Measurements from ENCODE around the gene FSTL5. TPM values are rescaled to one million over a fixed set of nuclear protein-coding genes. Genes with fewer than 3 reads are reported as not detected.

FSTL5 gene
- total and polyA plus RNA-seq, 10 of the 15 experiments (the other 5 are each of a cell fraction or from before 2014, with no cell fraction given) = 0.04 to 2.4 (median 0.08) TPM; not detected in 4

DNA sequence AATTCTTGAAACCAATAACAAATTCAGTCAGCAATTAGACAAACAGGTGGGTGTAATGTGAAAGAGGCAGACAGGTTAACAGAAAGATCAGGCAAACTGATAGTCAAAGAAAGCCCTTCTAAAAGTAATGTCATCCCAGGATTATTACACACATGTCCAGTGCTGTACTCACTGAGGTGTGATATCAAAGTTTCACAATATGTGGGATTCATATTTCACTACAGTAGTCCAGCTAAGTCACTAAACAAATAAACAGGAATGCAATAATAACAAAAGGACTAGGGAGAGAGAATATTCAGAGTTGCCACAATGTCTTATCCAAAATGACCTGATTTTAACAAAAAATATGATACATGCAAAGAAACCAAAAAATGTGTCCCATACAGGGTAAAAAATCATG lies 787.5 kb downstream of the FSTL5 start:
- no peaks in the 10 kb centered on the region for H4K20me1 ChIP-seq (ENCODE audit: control insufficient read depth, insufficient read depth)
- H3K9ac ChIP-seq (ENCODE audit: control insufficient read depth, insufficient read depth, low read length) = no peak overlapping the region
- POLR2A ChIA-PET = no interaction called here
- SMC1A ChIA-PET (ENCODE audit: uncharacterized antibody, unreplicated experiment) = interaction anchor here (0.8 to 0.9 kb wide), 2 partner anchors 17 to 30 kb away, joined by 3 read pairs; no protein-coding TSS in a partner anchor
- FAIRE-seq (no peak), ATAC-seq (no peak), DNase-seq (ENCODE audit: low read depth, low spot score) (no peak)
- H3K9me3 ChIP-seq (replicated peaks; ENCODE audit: control insufficient read depth, insufficient read depth, low read length) = no peaks in the 10 kb centered on the region
- intact Hi-C loops (cut with micrococcal nuclease; ENCODE audit: unreplicated experiment) (no loop called here), in situ Hi-C loops (cut with MboI) (no loop called here)
- H3K36me3 ChIP-seq (ENCODE audit: control insufficient read depth in 2 of 2, insufficient read depth in 2 of 2, low read length in 1 of 2) = no peaks in the 10 kb centered on the region
- TF ChIP-seq FOXM1 (IDR thresholded peaks at IDR 0.05; ENCODE audit: low read depth, low read length) = no peak
- no peaks in the 10 kb centered on the region for H3K27me3 ChIP-seq (replicated peaks in 1 of 2; ENCODE audit: control insufficient read depth in 2 of 2, insufficient read depth in 2 of 2, low read length in 1 of 2)
- RAD21 ChIA-PET (ENCODE audit: unreplicated experiment) = no interaction called here
- no peak overlapping the region for H3K4me3 ChIP-seq
- no peaks in the 10 kb centered on the region for H3K4me1 ChIP-seq (ENCODE audit: control insufficient read depth, insufficient read depth, low read length)
- no peaks in the 10 kb centered on the region for H3K79me2 ChIP-seq (ENCODE audit: control insufficient read depth, insufficient read depth, low read length)
- BruUV-seq (replicated peaks) = no TSS peak
- no peak overlapping the region for H2AFZ ChIP-seq (ENCODE audit: control insufficient read depth, low read depth, low read length)
- H3K27ac ChIP-seq (ENCODE audit: control insufficient read depth, insufficient read depth) = no peak overlapping the region
- CTCF ChIA-PET = no interaction called here
- no peak overlapping the region for H3K4me2 ChIP-seq (ENCODE audit: control insufficient read depth, insufficient read depth)

DNA sequence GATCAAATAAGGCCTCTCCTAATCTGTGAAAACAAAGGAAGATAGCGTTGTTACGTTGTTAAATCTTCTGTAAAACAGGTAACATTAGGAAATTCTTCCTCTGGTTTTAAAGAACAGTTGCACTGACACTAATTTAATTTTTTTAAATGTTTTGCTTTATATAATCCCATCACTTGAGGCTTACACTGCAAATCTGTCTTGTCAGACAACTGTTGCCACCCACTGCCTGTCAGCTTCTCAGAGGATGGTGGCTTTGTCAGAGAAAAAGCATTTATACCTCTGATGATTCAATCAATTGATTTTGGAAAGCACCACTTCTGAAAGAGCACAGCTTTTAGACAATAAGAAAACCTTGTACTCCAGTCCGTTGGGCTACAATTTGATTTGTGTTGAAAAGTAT lies 799.1 kb downstream of the FSTL5 start:
- no TSS peak for BruUV-seq (replicated peaks)
- Histone ChIP-seq H3K9me3 (replicated peaks; ENCODE audit: control insufficient read depth, insufficient read depth, low read length) (no peaks in the 10 kb centered on the region), H3K4me3 (no peak overlapping the region), H3K4me2 (ENCODE audit: control insufficient read depth, insufficient read depth) (no peak overlapping the region), H3K27ac (ENCODE audit: control insufficient read depth, insufficient read depth) (no peak overlapping the region), H3K36me3 (ENCODE audit: control insufficient read depth in 2 of 2, insufficient read depth in 2 of 2, low read length in 1 of 2) (no peaks in the 10 kb centered on the region), H3K9ac (ENCODE audit: control insufficient read depth, insufficient read depth, low read length) (no peak overlapping the region), H3K27me3 (replicated peaks in 1 of 2; ENCODE audit: control insufficient read depth in 2 of 2, insufficient read depth in 2 of 2, low read length in 1 of 2) (no peaks in the 10 kb centered on the region), H2AFZ (ENCODE audit: control insufficient read depth, low read depth, low read length) (no peak overlapping the region), H3K79me2 (ENCODE audit: control insufficient read depth, insufficient read depth, low read length) (no peaks in the 10 kb centered on the region), H3K4me1 (ENCODE audit: control insufficient read depth, insufficient read depth, low read length) (no peaks in the 10 kb centered on the region), H4K20me1 (ENCODE audit: control insufficient read depth, insufficient read depth) (no peaks in the 10 kb centered on the region)
- ChIA-PET SMC1A (ENCODE audit: uncharacterized antibody, unreplicated experiment) (interaction anchor here (0.9 to 2.1 kb wide), 3 partner anchors 14 to 24 kb away, joined by 3 to 10 read pairs (median 4); no protein-coding TSS in a partner anchor), CTCF (interaction anchor here (1.2 kb wide), 1 partner anchor 108 kb away, joined by 3 read pairs; no protein-coding TSS in a partner anchor), RAD21 (ENCODE audit: unreplicated experiment) (interaction anchor here (1.1 kb wide), 1 partner anchor 8 kb away, joined by 5 read pairs; no protein-coding TSS in a partner anchor), POLR2A (no interaction called here)
- 36% methylated on average over 3 of the region's 3 CpGs for WGBS (ENCODE audit: insufficient coverage, insufficient replicate concordance, low lambda C conversion rate, missing lambda C conversion rate)
- no peak for DNase-seq (ENCODE audit: low read depth, low spot score)
- ATAC-seq = peak; percentile 29; the same call in 2 of the 3 replicates
- no peak for FAIRE-seq
- intact Hi-C loops (cut with micrococcal nuclease; ENCODE audit: unreplicated experiment) (no loop called here), in situ Hi-C loops (cut with MboI) (no loop called here)
- TF ChIP-seq RBBP5 (conservative IDR thresholded peaks at IDR 0.05) (no peak), PAX5 (IDR thresholded peaks at IDR 0.05; ENCODE audit: borderline replicate concordance, low read depth, low read length) (no peak), STAT3 (IDR thresholded peaks at IDR 0.05; ENCODE audit: low read depth, low read length) (no peak), CHD1 (IDR thresholded peaks at IDR 0.05; ENCODE audit: low read depth, low read length) (no peak), POLR2A (IDR thresholded peaks at IDR 0.05; ENCODE audit: low read depth, low read length) (no peak), WRNIP1 (IDR thresholded peaks at IDR 0.05; ENCODE audit: borderline replicate concordance, low read depth, low read length) (no peak), ZNF384 (IDR thresholded peaks at IDR 0.05; ENCODE audit: borderline replicate concordance, low read depth, low read length) (no peak), CBFB (IDR thresholded peaks at IDR 0.05; ENCODE audit: low read depth) (no peak), NR2C1 (IDR thresholded peaks at IDR 0.05) (no peak), SMARCA5 (IDR thresholded peaks at IDR 0.05) (no peak), BCL11A (IDR thresholded peaks at IDR 0.05; ENCODE audit: low read depth, low read length) (no peak), RCOR1 (conservative IDR thresholded peaks at IDR 0.05; ENCODE audit: low read depth, low read length) (no peak), PML (IDR thresholded peaks at IDR 0.05; ENCODE audit: low read length) (no peak)
- TF ChIP-seq, protein P1, sequence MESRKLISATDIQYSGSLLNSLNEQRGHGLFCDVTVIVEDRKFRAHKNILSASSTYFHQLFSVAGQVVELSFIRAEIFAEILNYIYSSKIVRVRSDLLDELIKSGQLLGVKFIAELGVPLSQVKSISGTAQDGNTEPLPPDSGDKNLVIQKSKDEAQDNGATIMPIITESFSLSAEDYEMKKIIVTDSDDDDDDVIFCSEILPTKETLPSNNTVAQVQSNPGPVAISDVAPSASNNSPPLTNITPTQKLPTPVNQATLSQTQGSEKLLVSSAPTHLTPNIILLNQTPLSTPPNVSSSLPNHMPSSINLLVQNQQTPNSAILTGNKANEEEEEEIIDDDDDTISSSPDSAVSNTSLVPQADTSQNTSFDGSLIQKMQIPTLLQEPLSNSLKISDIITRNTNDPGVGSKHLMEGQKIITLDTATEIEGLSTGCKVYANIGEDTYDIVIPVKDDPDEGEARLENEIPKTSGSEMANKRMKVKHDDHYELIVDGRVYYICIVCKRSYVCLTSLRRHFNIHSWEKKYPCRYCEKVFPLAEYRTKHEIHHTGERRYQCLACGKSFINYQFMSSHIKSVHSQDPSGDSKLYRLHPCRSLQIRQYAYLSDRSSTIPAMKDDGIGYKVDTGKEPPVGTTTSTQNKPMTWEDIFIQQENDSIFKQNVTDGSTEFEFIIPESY (IDR thresholded peaks at IDR 0.05) = no peak
- TF ChIP-seq, protein P2, sequence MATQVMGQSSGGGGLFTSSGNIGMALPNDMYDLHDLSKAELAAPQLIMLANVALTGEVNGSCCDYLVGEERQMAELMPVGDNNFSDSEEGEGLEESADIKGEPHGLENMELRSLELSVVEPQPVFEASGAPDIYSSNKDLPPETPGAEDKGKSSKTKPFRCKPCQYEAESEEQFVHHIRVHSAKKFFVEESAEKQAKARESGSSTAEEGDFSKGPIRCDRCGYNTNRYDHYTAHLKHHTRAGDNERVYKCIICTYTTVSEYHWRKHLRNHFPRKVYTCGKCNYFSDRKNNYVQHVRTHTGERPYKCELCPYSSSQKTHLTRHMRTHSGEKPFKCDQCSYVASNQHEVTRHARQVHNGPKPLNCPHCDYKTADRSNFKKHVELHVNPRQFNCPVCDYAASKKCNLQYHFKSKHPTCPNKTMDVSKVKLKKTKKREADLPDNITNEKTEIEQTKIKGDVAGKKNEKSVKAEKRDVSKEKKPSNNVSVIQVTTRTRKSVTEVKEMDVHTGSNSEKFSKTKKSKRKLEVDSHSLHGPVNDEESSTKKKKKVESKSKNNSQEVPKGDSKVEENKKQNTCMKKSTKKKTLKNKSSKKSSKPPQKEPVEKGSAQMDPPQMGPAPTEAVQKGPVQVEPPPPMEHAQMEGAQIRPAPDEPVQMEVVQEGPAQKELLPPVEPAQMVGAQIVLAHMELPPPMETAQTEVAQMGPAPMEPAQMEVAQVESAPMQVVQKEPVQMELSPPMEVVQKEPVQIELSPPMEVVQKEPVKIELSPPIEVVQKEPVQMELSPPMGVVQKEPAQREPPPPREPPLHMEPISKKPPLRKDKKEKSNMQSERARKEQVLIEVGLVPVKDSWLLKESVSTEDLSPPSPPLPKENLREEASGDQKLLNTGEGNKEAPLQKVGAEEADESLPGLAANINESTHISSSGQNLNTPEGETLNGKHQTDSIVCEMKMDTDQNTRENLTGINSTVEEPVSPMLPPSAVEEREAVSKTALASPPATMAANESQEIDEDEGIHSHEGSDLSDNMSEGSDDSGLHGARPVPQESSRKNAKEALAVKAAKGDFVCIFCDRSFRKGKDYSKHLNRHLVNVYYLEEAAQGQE (IDR thresholded peaks at IDR 0.05; ENCODE audit: low read depth, low read length) = no peak

Measured in GM12878 (cell line).